Stimulated activated CD4-positive, alpha-beta T cell treated with anti-CD3 and anti-CD28 coated beads, Interleukin-2, amount 100 ng/mL, for 4 hours (primary cell): ENCODE data around the gene DAPP1.

Experiments used
- DNase-seq: peaks from one replicate; pipeline ENCODE4 v3.0.0-alpha.2; 2020; ENCODE audit warnings: low read depth

DAPP1 gene

GRCh38 chr4:99853999-99854398 lies 37.4 kb downstream of the DAPP1 start:
- DNase-seq = no peak

- no peak for DNase-seq
These were observed 39.1 kb downstream of the DAPP1 start for GRCh38 chr4:99855678-99856077.

GRCh38 chr4:99856166-99856565 lies 39.5 kb downstream of the DAPP1 start:
- peak; percentile 26 for DNase-seq

GRCh38 chr4:99857307-99857706 lies 40.7 kb downstream of the DAPP1 start:
- DNase-seq = no peak

GRCh38 chr4:99859618-99860017 lies 43.0 kb downstream of the DAPP1 start:
- no peak for DNase-seq

GRCh38 chr4:99860521-99860920 lies 43.9 kb downstream of the DAPP1 start:
- no peak for DNase-seq

GRCh38 chr4:99861120-99861905 lies 44.7 kb downstream of the DAPP1 start:
- DNase-seq = no peak

- DNase-seq = no peak
These were observed 47.2 kb downstream of the DAPP1 start for GRCh38 chr4:99863804-99864203.

GRCh38 chr4:99868126-99868596 lies 51.5 kb downstream of the DAPP1 start:
- DNase-seq = no peak

GRCh38 chr4:99872570-99872969 lies 55.9 kb downstream of the DAPP1 start:
- no peak for DNase-seq

- DNase-seq = no peak
These were observed 58.4 kb downstream of the DAPP1 start for GRCh38 chr4:99875071-99875470.

- DNase-seq = no peak
These were observed 60.3 kb downstream of the DAPP1 start for GRCh38 chr4:99876946-99877345.

- DNase-seq = no peak
These were observed 62.0 kb downstream of the DAPP1 start for GRCh38 chr4:99878604-99879003.

GRCh38 chr4:99879458-99879857 lies 62.8 kb downstream of the DAPP1 start:
- no peak for DNase-seq

GRCh38 chr4:99885063-99885664 lies 68.5 kb downstream of the DAPP1 start:
- peak; percentile 12 for DNase-seq

GRCh38 chr4:99885687-99886086 lies 69.1 kb downstream of the DAPP1 start:
- no peak for DNase-seq

- no peak for DNase-seq
These were observed 69.5 kb downstream of the DAPP1 start for GRCh38 chr4:99886146-99886545.

- DNase-seq = no peak
These were observed 71.2 kb downstream of the DAPP1 start for GRCh38 chr4:99887837-99888236.

- no peak for DNase-seq
These were observed 74.7 kb downstream of the DAPP1 start for GRCh38 chr4:99891351-99891750.

- DNase-seq = no peak
These were observed 76.4 kb downstream of the DAPP1 start for GRCh38 chr4:99893029-99893428.

- DNase-seq = no peak
These were observed 77.2 kb downstream of the DAPP1 start for GRCh38 chr4:99893839-99894160.

GRCh38 chr4:99894161-99894997 lies 77.8 kb downstream of the DAPP1 start, which contains the start of gene LAMTOR3:
TSS of gene LAMTOR3 (minus strand) at chr4:99894427. CDS start at chr4:99893963, 464 bp downstream.
- peak; percentile 84 for DNase-seq

GRCh38 chr4:99894998-99895397 lies 78.4 kb downstream of the DAPP1 start:
- DNase-seq = no peak
